Transverse colon (tissue), 4 donors: Measurements from ENCODE around the gene GARS1. TPM values are rescaled to one million over a fixed set of nuclear protein-coding genes. Genes with fewer than 3 reads are reported as not detected.
"Not testable (repeated sequence)": the region's sequence is repeated elsewhere in the genome, so short reads cannot be mapped to it uniquely, and the experiment has no call there.

Experiments used
- DNase-seq: peaks from one replicate; pipeline ENCODE4 v3.0.0-alpha.2; 2019
- H3K27ac ChIP-seq, 4 donors: fragments of 200-600 bp; sonication (generic); 2 replicates each; pipeline ENCODE4 v1.5.1; 2016 to 2018; ENCODE audit warnings: inconsistent platforms in 4 of 4
- H3K27me3 ChIP-seq: fragments of 200-600 bp; sonication (generic); 2 replicates; pipeline ENCODE4 v1.5.1; 2017; ENCODE audit warnings: inconsistent platforms
- H3K36me3 ChIP-seq, 4 donors: fragments of 200-600 bp; sonication (generic); 2 replicates each; pipeline ENCODE4 v1.5.1; 2017 to 2019; ENCODE audit warnings: inconsistent platforms in 4 of 4
- H3K4me1 ChIP-seq, 4 donors: fragments of 200-600 bp; sonication (generic); 2 replicates each; pipeline ENCODE4 v1.5.1; 2017 to 2020; ENCODE audit warnings: inconsistent platforms in 4 of 4
- H3K4me3 ChIP-seq, 4 donors: fragments of 200-600 bp; sonication (generic); 1 replicate in 1 of 4; 2 replicates in 3 of 4; pipeline versions ENCODE4 v1.5.1 to v1.6.1; 2017 to 2019; ENCODE audit warnings: inconsistent platforms in 4 of 4
- H3K9me3 ChIP-seq, 2 donors: fragments of 200-600 bp; sonication (generic); 2 replicates each; pipeline ENCODE4 v1.5.1; 2017 to 2019; ENCODE audit warnings: inconsistent platforms in 2 of 2
- EP300 ChIP-seq: sonication (generic); formaldehyde crosslinking; IDR thresholded peaks from one replicate; pipeline ENCODE4 v1.6.1; 2017; ENCODE audit warnings: antibody characterized with exemption, low read depth
- POLR2A ChIP-seq: fragments of 450-650 bp; IDR thresholded peaks from one replicate; pipeline ENCODE4 v1.6.1; 2016; ENCODE audit warnings: antibody characterized with exemption, mild to moderate bottlenecking, moderate library complexity
- POLR2AphosphoS5 ChIP-seq, 3 donors: sonication (generic); formaldehyde crosslinking; IDR thresholded peaks; one replicate each; pipeline ENCODE4 v1.6.1; 2016; ENCODE audit warnings: antibody characterized with exemption in 3 of 3
- WGBS, 2 donors: methylation state at CpG; one replicate each; pipeline ENCODE4 v1.1.5; 2018; ENCODE audit warnings: low coverage in 1 of 2; 5-methylcytosine and 5-hydroxymethylcytosine counted together
- in situ Hi-C, 4 donors: fragments of 200-750 bp; cut with MboI; loops; one replicate each; pipeline versions ENCODE4 v1.15.0 to v1.15.1; 2017; ENCODE audit warnings: low sequenced_read_pairs in 3 of 4, low pct_ligation_motif_present in 1 of 4, low pct_unique_long_range_greater_than_20kb in 1 of 4
- intact Hi-C: fragments of 100-400 bp; cut with DNase I; formaldehyde crosslinking; loops from one replicate; pipeline ENCODE4 v1.15.1; 2023; ENCODE audit warnings: low total_unique reads
- total RNA-seq, 4 donors: library from RNA; depleted of rRNA; stranded (reverse); fragments of >200 nt; gene quantifications; one replicate each; pipeline ENCODE4 v1.1.0, GENCODE V29; 2016
- TF ChIP-seq, protein P1 (sequence below), 5 experiments: fragments of 200-600 bp in 3 of 5; fragments of 450-650 bp in 2 of 5; sonication (generic) in 3 of 5; IDR thresholded peaks; 1 replicate in 2 of 5; 2 replicates in 3 of 5; pipeline ENCODE4 v1.5.1; 2016 to 2017; ENCODE audit warnings: antibody characterized with exemption in 5 of 5, inconsistent platforms in 3 of 5, mild to moderate bottlenecking in 2 of 5, moderate library complexity in 1 of 5

GARS1 gene
- total RNA-seq, 4 donors from 2014 or later = 20.6 to 69.4 (median 34.5) TPM

DNA sequence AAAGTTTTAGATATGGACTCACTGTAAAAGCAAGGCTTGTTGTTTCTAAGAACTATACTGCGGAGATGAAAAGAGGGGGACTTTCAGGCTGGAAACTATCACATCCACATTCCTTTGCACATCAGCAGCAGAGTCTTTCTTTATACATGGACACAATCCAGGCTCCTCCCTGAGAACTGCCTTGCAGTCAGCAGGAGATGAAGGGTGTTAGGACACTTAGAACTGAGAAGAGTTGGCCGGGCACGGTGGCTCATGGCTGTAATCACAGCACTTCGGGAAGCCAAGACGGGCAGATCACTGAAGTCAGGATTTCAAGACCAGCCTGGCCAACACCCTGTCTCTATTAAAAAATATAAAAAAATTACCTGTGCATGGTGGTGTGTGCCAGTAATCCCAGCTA is 9.7 kb upstream of the GARS1 start:
- in situ Hi-C loops = no loop called here
- no peak for DNase-seq
- no peaks in the 10 kb centered on the region for H3K9me3 ChIP-seq
- no peak overlapping the region for H3K4me3 ChIP-seq
- 71% methylated on average over 5 of the region's 5 CpGs; no CpG with 5 or more reads in 1 of the 2 donors for WGBS, 2 donors
- no peaks in the 10 kb centered on the region for H3K4me1 ChIP-seq
- peaks cover 0 to 51% (median 21%) of the 10 kb centered on the region in 4 donors for H3K36me3 ChIP-seq
- intact Hi-C loops = no loop called here
- H3K27me3 ChIP-seq = no peaks in the 10 kb centered on the region
- no peak overlapping the region for H3K27ac ChIP-seq
- TF ChIP-seq EP300 = no peak
- TF ChIP-seq POLR2A = no peak
- TF ChIP-seq, protein P1, sequence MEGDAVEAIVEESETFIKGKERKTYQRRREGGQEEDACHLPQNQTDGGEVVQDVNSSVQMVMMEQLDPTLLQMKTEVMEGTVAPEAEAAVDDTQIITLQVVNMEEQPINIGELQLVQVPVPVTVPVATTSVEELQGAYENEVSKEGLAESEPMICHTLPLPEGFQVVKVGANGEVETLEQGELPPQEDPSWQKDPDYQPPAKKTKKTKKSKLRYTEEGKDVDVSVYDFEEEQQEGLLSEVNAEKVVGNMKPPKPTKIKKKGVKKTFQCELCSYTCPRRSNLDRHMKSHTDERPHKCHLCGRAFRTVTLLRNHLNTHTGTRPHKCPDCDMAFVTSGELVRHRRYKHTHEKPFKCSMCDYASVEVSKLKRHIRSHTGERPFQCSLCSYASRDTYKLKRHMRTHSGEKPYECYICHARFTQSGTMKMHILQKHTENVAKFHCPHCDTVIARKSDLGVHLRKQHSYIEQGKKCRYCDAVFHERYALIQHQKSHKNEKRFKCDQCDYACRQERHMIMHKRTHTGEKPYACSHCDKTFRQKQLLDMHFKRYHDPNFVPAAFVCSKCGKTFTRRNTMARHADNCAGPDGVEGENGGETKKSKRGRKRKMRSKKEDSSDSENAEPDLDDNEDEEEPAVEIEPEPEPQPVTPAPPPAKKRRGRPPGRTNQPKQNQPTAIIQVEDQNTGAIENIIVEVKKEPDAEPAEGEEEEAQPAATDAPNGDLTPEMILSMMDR (IDR thresholded peaks at IDR 0.05) = no peak
- TF ChIP-seq POLR2AphosphoS5 (IDR thresholded peaks at IDR 0.05) = no peak

DNA sequence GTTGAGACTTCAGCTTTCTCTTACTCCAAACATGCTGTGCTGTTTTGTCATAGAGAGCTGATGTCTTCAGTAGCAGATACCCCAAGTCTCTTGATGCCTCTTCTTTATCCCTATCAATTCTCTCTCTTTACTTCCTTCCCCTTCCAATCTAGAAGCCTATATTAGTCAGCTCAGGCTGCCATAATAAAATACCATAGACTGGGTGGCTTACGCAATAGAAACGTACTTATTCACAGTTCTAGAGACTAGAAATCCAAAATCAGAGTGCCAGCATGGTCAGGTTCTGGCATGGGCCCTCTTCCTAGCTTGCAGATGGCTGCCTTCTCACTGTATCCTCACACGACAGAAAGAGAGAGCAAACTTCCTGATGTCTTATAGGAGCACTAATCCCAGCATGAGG is 9.0 kb upstream of the GARS1 start:
- TF ChIP-seq, protein P1 (IDR thresholded peaks at IDR 0.05) = no peak
- no peak for TF ChIP-seq POLR2A
- TF ChIP-seq EP300 = no peak
- TF ChIP-seq POLR2AphosphoS5 (IDR thresholded peaks at IDR 0.05) = no peak

DNA sequence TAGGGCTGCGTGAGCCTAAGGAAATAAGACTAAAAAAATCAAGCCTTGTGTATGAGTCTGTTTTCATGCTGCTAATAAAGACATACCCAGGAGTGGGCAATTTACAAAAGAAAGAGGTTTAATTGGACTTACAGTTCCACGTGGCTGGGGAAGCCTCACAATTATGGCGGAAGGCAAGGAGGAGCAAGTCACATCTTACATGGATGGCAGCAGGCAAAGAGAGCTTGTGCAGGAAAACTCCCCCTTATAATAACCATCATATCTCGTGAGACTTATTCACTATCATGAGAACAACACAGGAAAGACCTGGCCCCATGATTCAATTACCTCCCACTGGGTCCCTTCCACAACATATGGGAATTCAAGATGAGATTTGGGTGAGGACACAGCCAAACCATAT is 7.1 kb upstream of the GARS1 start:
- WGBS, 2 donors = 94 to 100% methylated on average over 1 to 4 of the region's 4 CpGs

More for the DNA sequence above, 9.0 kb upstream of the GARS1 start:
- Histone ChIP-seq H3K36me3 (peaks cover 0 to 44% (median 19%) of the 10 kb centered on the region in 4 donors), H3K9me3 (no peaks in the 10 kb centered on the region), H3K27me3 (no peaks in the 10 kb centered on the region), H3K4me3 (no peak overlapping the region), H3K27ac (no peak overlapping the region), H3K4me1 (no peaks in the 10 kb centered on the region)
- in situ Hi-C loops = no loop called here
- WGBS, 2 donors = 90 to 100% methylated on average over 1 to 3 of the region's 3 CpGs
- DNase-seq = no peak
- intact Hi-C loops = no loop called here

GRCh38 chr7:30589111-30589510 is 5.6 kb upstream of the GARS1 start:
- Histone ChIP-seq H3K9me3 (no peaks in the 10 kb centered on the region), H3K4me1 (peaks cover 6 to 13% (median 12%) of the 10 kb centered on the region in 4 donors), H3K36me3 (peaks cover 0 to 13% (median 6%) of the 10 kb centered on the region in 4 donors), H3K27ac (no peak overlapping the region), H3K4me3 (no peak overlapping the region), H3K27me3 (no peaks in the 10 kb centered on the region)
- WGBS, 2 donors = 82 to 95% methylated on average over 3 of the region's 3 CpGs
- DNase-seq = no peak
- intact Hi-C loops (no loop called here), in situ Hi-C loops (no loop called here)
- TF ChIP-seq, protein P1 (IDR thresholded peaks at IDR 0.05) = no peak
- TF ChIP-seq POLR2A = no peak

More for the DNA sequence above, 7.1 kb upstream of the GARS1 start:
- in situ Hi-C loops, H3K27ac ChIP-seq, H3K9me3 ChIP-seq, H3K4me3 ChIP-seq, intact Hi-C loops, DNase-seq, H3K4me1 ChIP-seq, H3K27me3 ChIP-seq: not testable (repeated sequence)
- H3K36me3 ChIP-seq = peaks cover 0 to 29% (median 11%) of the 10 kb centered on the region in 4 donors

DNA sequence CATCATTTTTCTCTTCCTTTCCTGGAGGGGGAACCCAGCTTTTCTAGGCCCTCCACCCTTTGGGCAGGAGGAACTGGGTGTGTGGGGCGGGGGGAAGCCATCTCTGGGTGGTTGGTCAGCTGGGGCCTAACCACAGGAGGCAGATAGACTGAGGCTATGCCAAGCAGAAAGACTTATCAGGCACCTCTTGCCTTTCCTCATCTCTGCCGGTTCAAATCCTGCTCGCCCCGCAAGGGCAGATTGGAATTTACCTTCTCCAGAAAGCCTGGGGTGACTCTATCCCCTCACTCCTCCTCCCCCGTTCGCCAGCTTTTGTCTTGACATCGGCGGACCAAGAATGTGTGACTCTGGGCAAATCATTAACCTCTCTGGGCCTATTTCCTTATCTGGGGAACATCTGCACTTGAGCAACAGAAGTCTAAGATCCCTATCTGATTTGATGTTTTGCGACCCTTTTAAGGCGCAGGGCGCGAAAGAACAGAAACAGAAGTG is 584 bp upstream of the GARS1 start:
- intact Hi-C loops (no loop called here), in situ Hi-C loops (no loop called here)
- TF ChIP-seq POLR2AphosphoS5 (IDR thresholded peaks at IDR 0.05) (no peak), EP300 (no peak), POLR2A (no peak)
- TF ChIP-seq, protein P1 (IDR thresholded peaks at IDR 0.05) = no peak
- peak; percentile 49 for DNase-seq
- Histone ChIP-seq H3K4me1 (peaks cover 6 to 30% (median 27%) of the 10 kb centered on the region in 4 donors), H3K36me3 (peaks cover 0 to under 1% (median 0%) of the 10 kb centered on the region in 4 donors), H3K4me3 (peak overlapping the region; percentile 73 to 99 (median 82)), H3K27me3 (no peaks in the 10 kb centered on the region), H3K9me3 (no peaks in the 10 kb centered on the region), H3K27ac (peak overlapping the region; percentile 92 to 97 (median 94))
- WGBS, 2 donors = 0 to 1% methylated on average over 4 to 12 of the region's 12 CpGs
